Left ventricle myocardium superior (tissue), 1 donor: Measurements from ENCODE around the gene TJP1. TPM values are rescaled to one million over a fixed set of nuclear protein-coding genes. Genes with fewer than 3 reads are reported as not detected.
A peak's percentile ranks its signal among the peaks of the same experiment; 100 is the strongest.
"Not testable (repeated sequence)": the region's sequence is repeated elsewhere in the genome, so short reads cannot be mapped to it uniquely, and the experiment has no call there.

Experiments
- ATAC-seq: fragments of 200-7000 bp; cut with Tn5 transposase; one replicate; pipeline ENCODE4 v1.9.1; 2020; ENCODE audit warnings: mild to moderate bottlenecking, moderate library complexity
- DNase-seq: peaks from one replicate; pipeline ENCODE4 v3.0.0-alpha.2; 2020
- intact Hi-C: fragments of 100-400 bp; cut with micrococcal nuclease; formaldehyde crosslinking; loops from one replicate; pipeline ENCODE4 v1.11.0; 2022
- total RNA-seq: library from RNA; stranded (reverse); fragmentation: NEBNext Ultra II Directional; extraction: Animal tissue kit (Norgen Biotek cat#: 25700); gene quantifications from one replicate; pipeline ENCODE4 v1.2.1, GENCODE V29; 2021
- donor health status: DM: no; HTN: yes; CAD: no; lungs with severe emphysema.

Gene TJP1
- total RNA-seq, 1 donor from 2014 or later = 123 TPM

- ATAC-seq (no peak), DNase-seq (no peak)
- intact Hi-C loops = no loop called here
Measured at GRCh38 chr15:29731865-29732264, 90.4 kb downstream of the TJP1 start.

- intact Hi-C loops, DNase-seq, ATAC-seq: not testable (repeated sequence)
Measured at GRCh38 chr15:29730471-29730870, 91.8 kb downstream of the TJP1 start.

GRCh38 chr15:29728418-29728817 is 93.8 kb downstream of the TJP1 start:
- DNase-seq = no peak
- peak; percentile 64 for ATAC-seq
- intact Hi-C loops = no loop called here

- DNase-seq = no peak
- intact Hi-C loops = no loop called here
- no peak for ATAC-seq
Measured at GRCh38 chr15:29727871-29728270, 94.4 kb downstream of the TJP1 start.

GRCh38 chr15:29726553-29726952 is 95.7 kb downstream of the TJP1 start:
- intact Hi-C loops = no loop called here
- no peak for ATAC-seq
- DNase-seq = no peak

- ATAC-seq (peak; percentile 16), DNase-seq (no peak)
- intact Hi-C loops = no loop called here
Measured at GRCh38 chr15:29724026-29724425, 98.2 kb downstream of the TJP1 start.

- intact Hi-C loops = no loop called here
- no peak for ATAC-seq
- DNase-seq = no peak
Measured at GRCh38 chr15:29713784-29714183, 108.5 kb downstream of the TJP1 start.

GRCh38 chr15:29712149-29712885 is 110.0 kb downstream of the TJP1 start:
- ATAC-seq (peak; percentile 82), DNase-seq (no peak)
- intact Hi-C loops = no loop called here

- DNase-seq = no peak
- intact Hi-C loops = no loop called here
- ATAC-seq = no peak
Measured at GRCh38 chr15:29711531-29711930, 110.7 kb downstream of the TJP1 start.

GRCh38 chr15:29708519-29708918 is 113.7 kb downstream of the TJP1 start:
- DNase-seq (no peak), ATAC-seq (no peak)
- intact Hi-C loops = no loop called here

GRCh38 chr15:29704950-29705597 is 117.2 kb downstream of the TJP1 start:
- no peak for DNase-seq
- ATAC-seq = no peak
- intact Hi-C loops = no loop called here

- no peak for ATAC-seq
- intact Hi-C loops = no loop called here
- DNase-seq = no peak
Measured at GRCh38 chr15:29701151-29701550, 121.1 kb downstream of the TJP1 start.

- DNase-seq = no peak
- no peak for ATAC-seq
- intact Hi-C loops = no loop called here
Measured at GRCh38 chr15:29700296-29700695, 122.0 kb downstream of the TJP1 start.

- ATAC-seq = no peak
- intact Hi-C loops = no loop called here
- no peak for DNase-seq
Measured at GRCh38 chr15:29699791-29700190, 122.5 kb downstream of the TJP1 start.

GRCh38 chr15:29698030-29698701 is 124.1 kb downstream of the TJP1 start:
- no peak for DNase-seq
- no peak for ATAC-seq
- intact Hi-C loops = no loop called here

- no peak for DNase-seq
- peak; percentile 28 for ATAC-seq
- intact Hi-C loops = no loop called here
Measured at GRCh38 chr15:29696950-29697738, 125.1 kb downstream of the TJP1 start.

- intact Hi-C loops, DNase-seq: not testable (repeated sequence)
- peak; percentile 9 for ATAC-seq
Measured at GRCh38 chr15:29696506-29696905, 125.8 kb downstream of the TJP1 start.

GRCh38 chr15:29695489-29696167 is 126.6 kb downstream of the TJP1 start:
- no peak for DNase-seq
- peak; percentile 34 for ATAC-seq
- intact Hi-C loops = no loop called here

GRCh38 chr15:29693225-29693624 is 129.0 kb downstream of the TJP1 start:
- no peak for ATAC-seq
- no peak for DNase-seq
- intact Hi-C loops = no loop called here
